ENCODE measurements around the gene SYK.
"Not testable (repeated sequence)": the region's sequence is repeated elsewhere in the genome, so short reads cannot be mapped to it uniquely, and the experiment has no call there.

The SYK gene

GRCh38 chr9:90880669-90881068 lies 79.0 kb downstream of the SYK start:
- no peak for DNase-seq (ENCODE audit: low spot score)

- no peak for DNase-seq (ENCODE audit: low spot score)
These were observed 80.0 kb downstream of the SYK start for GRCh38 chr9:90881648-90882047.

- no peak for DNase-seq (ENCODE audit: low spot score)
These were observed 81.5 kb downstream of the SYK start for GRCh38 chr9:90882991-90883600.

- no peak for DNase-seq (ENCODE audit: low spot score)
These were observed 82.0 kb downstream of the SYK start for GRCh38 chr9:90883661-90884060.

GRCh38 chr9:90884178-90884577 lies 82.6 kb downstream of the SYK start:
- DNase-seq (ENCODE audit: low spot score), result no peak

DNA sequence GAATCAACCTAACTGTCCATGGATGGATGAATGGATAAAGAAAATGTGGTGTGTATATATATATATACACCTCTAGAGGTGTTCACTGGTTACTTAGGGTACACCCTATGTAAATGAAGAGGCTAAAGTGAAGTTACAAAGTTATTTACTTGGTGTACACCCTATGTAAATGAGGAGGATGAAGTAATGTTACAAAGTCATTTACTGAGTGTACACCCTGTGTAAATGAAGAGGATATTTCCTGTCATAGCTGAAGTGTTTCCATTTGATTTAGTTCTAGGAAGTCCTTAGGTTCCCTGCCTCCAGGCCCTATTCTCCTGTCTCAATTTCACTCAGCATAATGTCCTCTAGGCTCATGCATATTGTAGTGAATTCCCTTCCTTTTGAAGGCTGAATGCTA lies 85.2 kb downstream of the SYK start:
- not testable (repeated sequence) for DNase-seq (ENCODE audit: low spot score)

GRCh38 chr9:90888941-90889340 lies 87.3 kb downstream of the SYK start:
- DNase-seq (ENCODE audit: low spot score), result no peak

- DNase-seq (ENCODE audit: low spot score), result no peak
These were observed 88.7 kb downstream of the SYK start for GRCh38 chr9:90890146-90890810.

DNA sequence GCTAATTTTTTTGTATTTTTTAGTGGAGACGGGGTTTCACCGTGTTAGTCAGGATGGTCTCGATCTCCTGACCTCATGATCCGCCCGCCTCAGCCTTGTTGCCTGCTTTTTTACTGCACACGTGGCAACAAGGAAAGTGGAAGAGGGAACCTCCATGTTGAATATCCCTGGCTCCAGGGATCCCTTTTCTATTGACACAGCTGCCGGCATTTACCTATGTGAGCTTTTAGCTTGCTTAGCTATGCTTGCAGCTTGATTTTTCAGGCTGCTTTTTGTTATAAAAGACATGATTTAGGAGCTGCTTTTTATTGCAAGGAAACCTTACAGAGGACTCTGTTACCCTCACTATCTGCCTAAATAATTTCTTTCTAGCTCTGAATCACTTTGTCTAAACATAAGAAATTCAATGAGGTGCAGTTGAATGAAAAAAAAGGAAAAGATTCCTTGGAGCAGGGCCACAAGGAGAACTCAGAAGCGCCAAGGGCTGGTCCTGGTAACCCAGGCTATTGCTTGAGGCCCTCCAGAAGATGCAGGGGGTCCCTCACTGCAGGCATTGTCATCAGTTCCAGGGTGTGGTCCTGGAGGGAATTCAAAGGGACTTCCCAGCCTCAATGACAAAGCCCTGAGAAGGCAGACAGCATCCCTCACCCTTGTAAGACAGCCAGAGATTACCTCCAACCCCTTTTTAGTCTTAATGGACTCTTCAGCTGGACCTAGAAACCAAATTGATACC lies 89.9 kb downstream of the SYK start:
- no peak for DNase-seq (ENCODE audit: low spot score)

- DNase-seq (ENCODE audit: low spot score), result no peak
These were observed 91.3 kb downstream of the SYK start for GRCh38 chr9:90892918-90893317.

DNA sequence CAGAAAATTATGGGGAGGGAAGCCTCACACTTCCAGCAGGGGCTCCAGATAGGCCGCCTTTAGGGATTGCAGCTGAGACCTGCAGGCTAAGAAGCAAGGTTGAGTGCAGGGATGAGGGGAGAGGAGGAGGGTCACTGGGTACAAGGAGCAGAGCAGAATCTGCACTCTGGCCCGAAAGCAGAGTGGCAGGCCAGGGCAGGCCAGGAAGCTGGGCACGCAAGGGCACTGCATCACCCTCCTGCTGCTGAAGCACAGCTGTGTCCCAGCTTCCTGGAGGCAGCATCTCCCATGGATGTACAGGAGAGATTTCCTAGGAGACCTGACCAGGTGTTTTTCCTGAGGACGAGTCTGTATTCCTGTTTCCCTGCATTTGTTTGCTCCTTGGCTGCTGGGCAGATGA lies 92.1 kb downstream of the SYK start:
- no peak for DNase-seq (ENCODE audit: low spot score)

DNA sequence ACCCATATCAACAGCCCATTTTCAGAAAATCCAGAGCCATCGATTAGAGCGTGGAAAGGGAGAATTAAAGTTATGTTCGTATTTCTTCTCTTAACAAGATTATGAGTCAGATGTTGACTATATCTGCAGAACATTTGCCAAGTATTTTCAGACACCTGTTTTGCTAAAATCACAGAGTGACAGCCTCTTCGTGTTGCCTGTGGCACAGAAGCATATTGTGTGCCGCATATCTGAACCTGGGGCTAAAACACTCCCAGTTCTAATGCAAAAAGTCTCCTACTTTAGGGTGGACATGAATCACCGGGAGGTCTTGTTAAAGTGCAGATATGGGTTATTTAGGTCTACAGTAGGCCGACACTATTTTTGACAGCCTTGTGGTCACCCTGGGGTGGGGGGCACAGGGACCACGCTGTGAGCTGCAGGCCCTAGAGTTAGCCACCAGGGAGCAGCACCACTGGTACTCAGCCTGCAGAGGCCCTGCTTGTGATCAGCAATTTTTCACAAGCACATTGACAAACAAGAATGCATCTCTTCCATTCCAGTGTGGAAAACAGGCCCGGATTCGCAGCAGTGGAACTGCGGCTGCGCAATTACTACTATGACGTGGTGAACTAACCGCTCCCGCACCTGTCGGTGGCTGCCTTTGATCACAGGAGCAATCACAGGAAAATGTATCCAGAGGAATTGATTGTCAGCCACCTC lies 93.5 kb downstream of the SYK start:
- no peak for DNase-seq (ENCODE audit: low spot score)

GRCh38 chr9:90895786-90896185 lies 94.2 kb downstream of the SYK start:
- DNase-seq (ENCODE audit: low spot score), result no peak

- no peak for DNase-seq (ENCODE audit: low spot score)
These were observed 94.6 kb downstream of the SYK start for GRCh38 chr9:90896231-90896630.

DNA sequence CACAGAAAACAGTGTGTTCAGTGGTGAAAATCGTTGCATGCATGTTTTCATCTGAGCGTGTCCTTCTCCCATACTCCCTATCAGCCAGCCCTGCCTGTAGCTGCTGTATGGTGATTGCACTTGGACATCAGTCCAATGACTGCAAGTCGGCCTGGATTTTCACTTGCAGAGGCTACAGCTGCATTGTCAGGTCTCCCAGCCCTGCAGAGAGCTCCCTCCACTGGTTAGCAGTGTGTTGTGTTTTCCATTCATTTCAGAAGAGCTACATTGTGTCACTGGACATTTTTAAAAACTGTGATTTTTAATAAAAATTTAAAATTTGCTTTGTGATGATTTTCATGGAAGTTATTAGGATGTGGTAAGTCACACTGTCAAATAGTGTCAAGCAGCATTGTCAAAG lies 96.6 kb downstream of the SYK start:
- no peak for DNase-seq (ENCODE audit: low spot score)

- DNase-seq (ENCODE audit: low spot score), result no peak
These were observed 97.7 kb downstream of the SYK start for GRCh38 chr9:90899287-90899686.

DNA sequence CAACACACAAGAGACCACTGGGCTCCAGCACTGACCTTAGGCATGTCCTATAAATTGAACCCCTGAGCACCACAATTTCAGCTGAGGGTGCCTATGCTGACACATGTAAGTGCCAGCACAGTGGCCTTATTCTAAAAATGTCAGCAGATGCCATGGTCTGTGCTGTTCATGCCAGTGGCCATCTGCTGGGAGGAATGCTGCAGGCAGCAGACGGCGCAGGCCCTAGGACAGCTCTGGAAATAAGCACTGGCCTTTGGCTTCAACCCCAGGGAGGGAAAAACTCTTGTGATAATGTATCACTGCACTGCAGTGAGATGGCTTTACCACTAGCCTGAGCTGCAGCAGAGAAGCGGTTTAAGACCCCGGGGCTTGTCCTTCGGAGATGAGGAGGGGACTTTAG lies 98.5 kb downstream of the SYK start:
- no peak for DNase-seq (ENCODE audit: low spot score)

DNA sequence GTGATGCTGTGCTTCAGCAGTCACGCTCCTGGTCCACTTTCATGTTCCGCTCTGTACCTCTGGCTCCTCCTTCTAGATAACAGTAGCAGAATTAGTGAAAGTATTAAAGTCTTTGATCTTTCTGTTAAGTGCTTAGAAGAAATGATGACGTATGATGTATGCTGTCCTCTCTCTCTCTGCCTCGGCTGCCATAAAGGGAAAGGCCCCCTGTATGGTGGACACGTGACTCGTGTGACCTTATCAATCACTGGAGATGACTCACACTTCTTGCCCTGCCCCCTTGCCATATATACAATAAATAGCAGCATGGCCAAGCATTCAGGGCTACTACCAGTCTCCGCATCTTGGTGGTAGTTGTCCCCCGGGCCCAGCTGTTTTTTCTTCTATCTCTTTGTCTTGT lies 100.3 kb downstream of the SYK start:
- no peak for DNase-seq (ENCODE audit: low spot score)

- no peak for DNase-seq (ENCODE audit: low spot score)
These were observed 102.3 kb downstream of the SYK start for GRCh38 chr9:90903766-90904424.

GRCh38 chr9:90904706-90905478 lies 103.3 kb downstream of the SYK start:
- no peak for DNase-seq (ENCODE audit: low spot score)

DNA sequence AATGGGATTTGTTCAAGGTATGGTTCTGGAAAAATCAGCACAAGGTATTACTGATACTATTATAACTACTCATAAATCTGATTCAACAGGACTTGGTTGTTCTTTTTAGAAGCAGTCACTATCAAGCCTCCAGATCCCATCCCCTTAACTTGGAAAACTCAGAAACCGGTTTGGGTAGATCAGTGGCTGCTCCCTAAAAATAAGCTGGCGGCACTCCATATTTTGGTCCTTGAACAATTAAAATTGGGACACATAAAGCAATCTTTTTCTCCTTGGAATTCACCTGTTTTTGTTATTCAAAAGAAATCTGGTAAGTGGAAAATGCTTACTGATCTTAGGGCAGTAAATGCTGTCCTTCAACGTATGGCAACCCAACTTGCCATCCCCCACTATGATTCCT lies 104.2 kb downstream of the SYK start:
- DNase-seq (ENCODE audit: low spot score), result no peak
